HEK293 (cell line): Measurements from ENCODE around the gene CYP2S1.

Experiments
- GLIS1 ChIP-seq: fragments of 450-650 bp; formaldehyde crosslinking; IDR thresholded peaks from 2 replicates; pipeline ENCODE4 v1.5.1; 2016; ENCODE audit warnings: missing biosample characterization, missing genetic modification characterization
- GLIS2 ChIP-seq: fragments of 450-650 bp; formaldehyde crosslinking; IDR thresholded peaks from 2 replicates; pipeline ENCODE4 v1.5.1; 2016; ENCODE audit warnings: missing biosample characterization, missing genetic modification characterization
- HOXA7 ChIP-seq: sonication (generic); formaldehyde crosslinking; IDR thresholded peaks from 2 replicates; pipeline ENCODE4 v1.8.1; 2022; ENCODE audit warnings: missing genetic modification reagents, borderline replicate concordance
- KLF7 ChIP-seq: fragments of 450-650 bp; formaldehyde crosslinking; IDR thresholded peaks from 2 replicates; pipeline ENCODE4 v1.5.1; 2016; ENCODE audit warnings: missing biosample characterization, missing genetic modification characterization, borderline replicate concordance
- MYNN ChIP-seq: fragments of 450-650 bp; formaldehyde crosslinking; IDR thresholded peaks from 2 replicates; pipeline ENCODE4 v1.5.1; 2016; ENCODE audit warnings: missing biosample characterization, missing genetic modification characterization, borderline replicate concordance
- PRDM1 ChIP-seq: fragments of 450-650 bp; formaldehyde crosslinking; IDR thresholded peaks from 2 replicates; pipeline ENCODE4; 2016; ENCODE audit warnings: missing biosample characterization, missing genetic modification characterization
- SCRT1 ChIP-seq: fragments of 450-650 bp; formaldehyde crosslinking; IDR thresholded peaks from 2 replicates; pipeline ENCODE4 v1.5.1; 2016; ENCODE audit warnings: missing biosample characterization, missing genetic modification characterization, borderline replicate concordance
- SP2 ChIP-seq: fragments of 450-650 bp; formaldehyde crosslinking; IDR thresholded peaks from 2 replicates; pipeline ENCODE4 v1.5.1; 2016; ENCODE audit warnings: missing biosample characterization, missing genetic modification characterization
- ZBTB1 ChIP-seq: fragments of 450-650 bp; formaldehyde crosslinking; IDR thresholded peaks from 2 replicates; pipeline ENCODE4 v1.5.1; 2016; ENCODE audit warnings: missing biosample characterization, missing genetic modification characterization
- ZBTB17 ChIP-seq: fragments of 450-650 bp; formaldehyde crosslinking; IDR thresholded peaks from 2 replicates; pipeline ENCODE4 v1.5.1; 2016; ENCODE audit warnings: missing biosample characterization, missing genetic modification characterization
- ZBTB21 ChIP-seq: fragments of 450-650 bp; formaldehyde crosslinking; IDR thresholded peaks from 2 replicates; pipeline ENCODE4 v1.5.1; 2017; ENCODE audit warnings: missing biosample characterization, missing genetic modification characterization
- ZFP37 ChIP-seq: fragments of 450-650 bp; formaldehyde crosslinking; IDR thresholded peaks from 2 replicates; pipeline ENCODE4 v1.5.1; 2016; ENCODE audit warnings: missing biosample characterization, missing genetic modification characterization
- ZNF23 ChIP-seq: fragments of 450-650 bp; formaldehyde crosslinking; IDR thresholded peaks from 2 replicates; pipeline ENCODE4 v1.5.1; 2016; ENCODE audit warnings: missing biosample characterization, missing genetic modification characterization, borderline replicate concordance
- ZNF335 ChIP-seq: fragments of 450-650 bp; formaldehyde crosslinking; conservative IDR thresholded peaks from 2 replicates; pipeline ENCODE4 v1.5.1; 2016; ENCODE audit warnings: missing biosample characterization, missing genetic modification characterization
- ZNF416 ChIP-seq: fragments of 450-650 bp; formaldehyde crosslinking; IDR thresholded peaks from 2 replicates; pipeline ENCODE4 v1.5.1; 2016; ENCODE audit warnings: missing biosample characterization, missing genetic modification characterization
- ZNF473 ChIP-seq: fragments of 450-650 bp; formaldehyde crosslinking; IDR thresholded peaks from 2 replicates; pipeline ENCODE4 v1.5.1; 2017; ENCODE audit warnings: missing biosample characterization, missing genetic modification characterization
- ZNF521 ChIP-seq: fragments of 450-650 bp; formaldehyde crosslinking; IDR thresholded peaks from 2 replicates; pipeline ENCODE4 v1.5.1; 2017; ENCODE audit warnings: missing biosample characterization, mild to moderate bottlenecking, missing genetic modification characterization
- ZNF571 ChIP-seq: fragments of 450-650 bp; formaldehyde crosslinking; IDR thresholded peaks from 2 replicates; pipeline ENCODE4 v1.5.0; 2017; ENCODE audit warnings: missing biosample characterization, missing genetic modification characterization
- ZNF670 ChIP-seq: fragments of 450-650 bp; formaldehyde crosslinking; IDR thresholded peaks from 2 replicates; pipeline ENCODE4 v1.5.1; 2016; ENCODE audit warnings: missing biosample characterization, missing genetic modification characterization, low read depth
- ZNF677 ChIP-seq: fragments of 450-650 bp; IDR thresholded peaks from 2 replicates; pipeline ENCODE4 v1.5.0; 2018; ENCODE audit warnings: missing biosample characterization, mild to moderate bottlenecking, missing genetic modification characterization, moderate library complexity
- ZNF777 ChIP-seq: fragments of 450-650 bp; formaldehyde crosslinking; IDR thresholded peaks from 2 replicates; pipeline ENCODE4 v1.5.1; 2017; ENCODE audit warnings: missing biosample characterization, missing genetic modification characterization, borderline replicate concordance
- TF ChIP-seq, protein P1 (sequence below): fragments of 450-650 bp; formaldehyde crosslinking; IDR thresholded peaks from 2 replicates; pipeline ENCODE4 v1.5.1; 2016; ENCODE audit warnings: missing biosample characterization, missing genetic modification characterization, borderline replicate concordance
- TF ChIP-seq, protein P2 (sequence below): fragments of 450-650 bp; formaldehyde crosslinking; IDR thresholded peaks from 2 replicates; pipeline ENCODE4 v1.5.1; 2016; ENCODE audit warnings: missing biosample characterization, missing genetic modification characterization
- TF ChIP-seq, protein P3 (sequence below): fragments of 450-650 bp; formaldehyde crosslinking; IDR thresholded peaks from 2 replicates; pipeline ENCODE4 v1.5.1; 2016; ENCODE audit warnings: missing biosample characterization, missing genetic modification characterization
- TF ChIP-seq, protein P4 (sequence below): fragments of 450-650 bp; formaldehyde crosslinking; IDR thresholded peaks from 2 replicates; pipeline ENCODE4 v1.5.1; 2016; ENCODE audit warnings: missing biosample characterization, missing genetic modification characterization, borderline replicate concordance
- TF ChIP-seq, protein P5 (sequence below): fragments of 450-650 bp; formaldehyde crosslinking; IDR thresholded peaks from 2 replicates; pipeline ENCODE4 v1.5.1; 2016; ENCODE audit warnings: missing biosample characterization, missing genetic modification characterization
- TF ChIP-seq, protein P6 (sequence below): fragments of 450-650 bp; formaldehyde crosslinking; IDR thresholded peaks from 2 replicates; pipeline ENCODE4 v1.5.0; 2017; ENCODE audit warnings: missing biosample characterization, missing genetic modification characterization, borderline replicate concordance

CYP2S1 gene

DNA sequence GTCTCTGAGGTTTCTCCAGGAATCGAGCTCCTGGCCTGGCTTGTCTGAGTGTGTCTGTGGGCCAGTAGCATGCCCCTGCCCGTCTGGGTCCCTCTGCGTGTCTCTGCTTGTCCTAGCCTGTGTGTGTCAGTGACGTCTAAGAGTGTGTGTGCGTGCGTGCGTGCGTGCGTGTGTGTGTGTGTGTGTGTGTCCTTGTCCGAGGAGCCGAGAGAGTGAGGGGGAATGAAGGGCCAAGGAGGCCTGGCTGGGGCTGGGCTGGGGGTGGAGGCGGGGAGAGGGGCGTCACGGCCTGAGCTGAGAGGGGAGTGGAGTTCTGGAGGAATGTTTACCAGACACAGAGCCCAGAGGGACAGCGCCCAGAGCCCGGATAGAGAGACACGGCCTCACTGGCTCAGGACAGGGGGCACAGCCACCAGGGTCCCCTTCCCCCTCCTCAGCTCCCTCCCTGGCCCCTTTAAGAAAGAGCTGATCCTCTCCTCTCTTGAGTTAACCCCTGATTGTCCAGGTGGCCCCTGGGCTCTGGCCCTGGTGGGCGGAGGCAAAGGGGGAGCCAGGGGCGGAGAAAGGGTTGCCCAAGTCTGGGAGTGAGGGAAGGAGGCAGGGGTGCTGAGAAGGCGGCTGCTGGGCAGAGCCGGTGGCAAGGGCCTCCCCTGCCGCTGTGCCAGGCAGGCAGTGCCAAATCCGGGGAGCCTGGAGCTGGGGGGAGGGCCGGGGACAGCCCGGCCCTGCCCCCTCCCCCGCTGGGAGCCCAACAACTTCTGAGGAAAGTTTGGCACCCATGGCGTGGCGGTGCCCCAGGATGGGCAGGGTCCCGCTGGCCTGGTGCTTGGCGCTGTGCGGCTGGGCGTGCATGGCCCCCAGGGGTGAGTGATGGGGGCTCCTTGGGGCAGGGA, 25.8 kb downstream of the CYP2S1 start, which contains the start of gene AXL (continued):
- TF ChIP-seq, protein P1, sequence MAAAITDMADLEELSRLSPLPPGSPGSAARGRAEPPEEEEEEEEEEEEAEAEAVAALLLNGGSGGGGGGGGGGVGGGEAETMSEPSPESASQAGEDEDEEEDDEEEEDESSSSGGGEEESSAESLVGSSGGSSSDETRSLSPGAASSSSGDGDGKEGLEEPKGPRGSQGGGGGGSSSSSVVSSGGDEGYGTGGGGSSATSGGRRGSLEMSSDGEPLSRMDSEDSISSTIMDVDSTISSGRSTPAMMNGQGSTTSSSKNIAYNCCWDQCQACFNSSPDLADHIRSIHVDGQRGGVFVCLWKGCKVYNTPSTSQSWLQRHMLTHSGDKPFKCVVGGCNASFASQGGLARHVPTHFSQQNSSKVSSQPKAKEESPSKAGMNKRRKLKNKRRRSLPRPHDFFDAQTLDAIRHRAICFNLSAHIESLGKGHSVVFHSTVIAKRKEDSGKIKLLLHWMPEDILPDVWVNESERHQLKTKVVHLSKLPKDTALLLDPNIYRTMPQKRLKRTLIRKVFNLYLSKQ (tag by site-specific recombination), result no peak
- TF ChIP-seq ZNF473 (tag by site-specific recombination), result no peak
- TF ChIP-seq ZNF416 (tag by site-specific recombination), result 0 out of 2 replicates have a peak, but pooled peaks have one; percentile 56
- TF ChIP-seq ZBTB1 (tag by site-specific recombination), result no peak
- TF ChIP-seq ZFP37 (tag by site-specific recombination), result no peak
- TF ChIP-seq, protein P2, sequence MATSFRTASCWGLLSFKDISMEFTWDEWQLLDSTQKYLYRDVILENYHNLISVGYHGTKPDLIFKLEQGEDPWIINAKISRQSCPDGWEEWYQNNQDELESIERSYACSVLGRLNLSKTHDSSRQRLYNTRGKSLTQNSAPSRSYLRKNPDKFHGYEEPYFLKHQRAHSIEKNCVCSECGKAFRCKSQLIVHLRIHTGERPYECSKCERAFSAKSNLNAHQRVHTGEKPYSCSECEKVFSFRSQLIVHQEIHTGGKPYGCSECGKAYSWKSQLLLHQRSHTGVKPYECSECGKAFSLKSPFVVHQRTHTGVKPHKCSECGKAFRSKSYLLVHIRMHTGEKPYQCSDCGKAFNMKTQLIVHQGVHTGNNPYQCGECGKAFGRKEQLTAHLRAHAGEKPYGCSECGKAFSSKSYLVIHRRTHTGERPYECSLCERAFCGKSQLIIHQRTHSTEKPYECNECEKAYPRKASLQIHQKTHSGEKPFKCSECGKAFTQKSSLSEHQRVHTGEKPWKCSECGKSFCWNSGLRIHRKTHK (tag by site-specific recombination), result no peak
- TF ChIP-seq GLIS2 (tag by site-specific recombination), result peak; percentile 42; the same call in 1 of the 2 replicates
- TF ChIP-seq, protein P3, sequence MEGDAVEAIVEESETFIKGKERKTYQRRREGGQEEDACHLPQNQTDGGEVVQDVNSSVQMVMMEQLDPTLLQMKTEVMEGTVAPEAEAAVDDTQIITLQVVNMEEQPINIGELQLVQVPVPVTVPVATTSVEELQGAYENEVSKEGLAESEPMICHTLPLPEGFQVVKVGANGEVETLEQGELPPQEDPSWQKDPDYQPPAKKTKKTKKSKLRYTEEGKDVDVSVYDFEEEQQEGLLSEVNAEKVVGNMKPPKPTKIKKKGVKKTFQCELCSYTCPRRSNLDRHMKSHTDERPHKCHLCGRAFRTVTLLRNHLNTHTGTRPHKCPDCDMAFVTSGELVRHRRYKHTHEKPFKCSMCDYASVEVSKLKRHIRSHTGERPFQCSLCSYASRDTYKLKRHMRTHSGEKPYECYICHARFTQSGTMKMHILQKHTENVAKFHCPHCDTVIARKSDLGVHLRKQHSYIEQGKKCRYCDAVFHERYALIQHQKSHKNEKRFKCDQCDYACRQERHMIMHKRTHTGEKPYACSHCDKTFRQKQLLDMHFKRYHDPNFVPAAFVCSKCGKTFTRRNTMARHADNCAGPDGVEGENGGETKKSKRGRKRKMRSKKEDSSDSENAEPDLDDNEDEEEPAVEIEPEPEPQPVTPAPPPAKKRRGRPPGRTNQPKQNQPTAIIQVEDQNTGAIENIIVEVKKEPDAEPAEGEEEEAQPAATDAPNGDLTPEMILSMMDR, result no peak
- TF ChIP-seq, protein P4, sequence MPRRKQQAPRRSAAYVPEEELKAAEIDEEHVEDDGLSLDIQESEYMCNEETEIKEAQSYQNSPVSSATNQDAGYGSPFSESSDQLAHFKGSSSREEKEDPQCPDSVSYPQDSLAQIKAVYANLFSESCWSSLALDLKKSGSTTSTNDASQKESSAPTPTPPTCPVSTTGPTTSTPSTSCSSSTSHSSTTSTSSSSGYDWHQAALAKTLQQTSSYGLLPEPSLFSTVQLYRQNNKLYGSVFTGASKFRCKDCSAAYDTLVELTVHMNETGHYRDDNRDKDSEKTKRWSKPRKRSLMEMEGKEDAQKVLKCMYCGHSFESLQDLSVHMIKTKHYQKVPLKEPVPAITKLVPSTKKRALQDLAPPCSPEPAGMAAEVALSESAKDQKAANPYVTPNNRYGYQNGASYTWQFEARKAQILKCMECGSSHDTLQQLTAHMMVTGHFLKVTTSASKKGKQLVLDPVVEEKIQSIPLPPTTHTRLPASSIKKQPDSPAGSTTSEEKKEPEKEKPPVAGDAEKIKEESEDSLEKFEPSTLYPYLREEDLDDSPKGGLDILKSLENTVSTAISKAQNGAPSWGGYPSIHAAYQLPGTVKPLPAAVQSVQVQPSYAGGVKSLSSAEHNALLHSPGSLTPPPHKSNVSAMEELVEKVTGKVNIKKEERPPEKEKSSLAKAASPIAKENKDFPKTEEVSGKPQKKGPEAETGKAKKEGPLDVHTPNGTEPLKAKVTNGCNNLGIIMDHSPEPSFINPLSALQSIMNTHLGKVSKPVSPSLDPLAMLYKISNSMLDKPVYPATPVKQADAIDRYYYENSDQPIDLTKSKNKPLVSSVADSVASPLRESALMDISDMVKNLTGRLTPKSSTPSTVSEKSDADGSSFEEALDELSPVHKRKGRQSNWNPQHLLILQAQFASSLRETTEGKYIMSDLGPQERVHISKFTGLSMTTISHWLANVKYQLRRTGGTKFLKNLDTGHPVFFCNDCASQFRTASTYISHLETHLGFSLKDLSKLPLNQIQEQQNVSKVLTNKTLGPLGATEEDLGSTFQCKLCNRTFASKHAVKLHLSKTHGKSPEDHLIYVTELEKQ, result no peak
- TF ChIP-seq, protein P5, sequence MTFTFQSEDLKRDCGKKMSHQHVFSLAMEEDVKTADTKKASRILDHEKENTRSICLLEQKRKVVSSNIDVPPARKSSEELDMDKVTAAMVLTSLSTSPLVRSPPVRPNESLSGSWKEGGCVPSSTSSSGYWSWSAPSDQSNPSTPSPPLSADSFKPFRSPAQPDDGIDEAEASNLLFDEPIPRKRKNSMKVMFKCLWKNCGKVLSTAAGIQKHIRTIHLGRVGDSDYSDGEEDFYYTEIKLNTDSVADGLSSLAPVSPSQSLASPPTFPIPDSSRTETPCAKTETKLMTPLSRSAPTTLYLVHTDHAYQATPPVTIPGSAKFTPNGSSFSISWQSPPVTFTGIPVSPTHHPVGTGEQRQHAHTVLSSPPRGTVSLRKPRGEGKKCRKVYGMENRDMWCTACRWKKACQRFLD (tag by site-specific recombination), result no peak
- no peak for TF ChIP-seq ZNF677 (tag by site-specific recombination)
- peak; percentile 24; the same call in 1 of the 2 replicates for TF ChIP-seq ZNF335
- TF ChIP-seq MYNN, result no peak
- TF ChIP-seq ZNF571 (tag by site-specific recombination), result no peak
- no peak for TF ChIP-seq HOXA7 (CRISPR knock-in tag)
- no peak for TF ChIP-seq KLF7 (tag by site-specific recombination)
- no peak for TF ChIP-seq PRDM1 (tag by site-specific recombination)
- TF ChIP-seq SCRT1 (tag by site-specific recombination), result no peak
- TF ChIP-seq ZNF521 (tag by site-specific recombination), result no peak
- no peak for TF ChIP-seq ZNF670 (tag by site-specific recombination)
- TF ChIP-seq, protein P6, sequence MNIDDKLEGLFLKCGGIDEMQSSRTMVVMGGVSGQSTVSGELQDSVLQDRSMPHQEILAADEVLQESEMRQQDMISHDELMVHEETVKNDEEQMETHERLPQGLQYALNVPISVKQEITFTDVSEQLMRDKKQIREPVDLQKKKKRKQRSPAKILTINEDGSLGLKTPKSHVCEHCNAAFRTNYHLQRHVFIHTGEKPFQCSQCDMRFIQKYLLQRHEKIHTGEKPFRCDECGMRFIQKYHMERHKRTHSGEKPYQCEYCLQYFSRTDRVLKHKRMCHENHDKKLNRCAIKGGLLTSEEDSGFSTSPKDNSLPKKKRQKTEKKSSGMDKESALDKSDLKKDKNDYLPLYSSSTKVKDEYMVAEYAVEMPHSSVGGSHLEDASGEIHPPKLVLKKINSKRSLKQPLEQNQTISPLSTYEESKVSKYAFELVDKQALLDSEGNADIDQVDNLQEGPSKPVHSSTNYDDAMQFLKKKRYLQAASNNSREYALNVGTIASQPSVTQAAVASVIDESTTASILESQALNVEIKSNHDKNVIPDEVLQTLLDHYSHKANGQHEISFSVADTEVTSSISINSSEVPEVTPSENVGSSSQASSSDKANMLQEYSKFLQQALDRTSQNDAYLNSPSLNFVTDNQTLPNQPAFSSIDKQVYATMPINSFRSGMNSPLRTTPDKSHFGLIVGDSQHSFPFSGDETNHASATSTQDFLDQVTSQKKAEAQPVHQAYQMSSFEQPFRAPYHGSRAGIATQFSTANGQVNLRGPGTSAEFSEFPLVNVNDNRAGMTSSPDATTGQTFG (tag by site-specific recombination), result no peak
- peak; percentile 96; the same call in 1 of the 2 replicates for TF ChIP-seq ZNF777
- no peak for TF ChIP-seq ZNF23 (tag by site-specific recombination)
- peak; percentile 80; the same call in 1 of the 2 replicates for TF ChIP-seq ZBTB21 (tag by site-specific recombination)
- no peak for TF ChIP-seq GLIS1
- TF ChIP-seq ZBTB17, result 0 out of 2 replicates have a peak, but pooled peaks have one; percentile 46
- 0 out of 2 replicates have a peak, but pooled peaks have one; percentile 11 for TF ChIP-seq SP2
